DND-41 (cell line): ENCODE results near the gene TCEAL9.

ENCODE experiments used
- ATAC-seq: fragments of 200-7000 bp; cut with Tn5 transposase; 3 replicates; pipeline ENCODE4 v1.9.1; 2021; ENCODE audit warnings: low read depth; ENCODE audit not compliant: insufficient read depth
- DNase-seq: peaks from one replicate; pipeline ENCODE4 v3.0.0-alpha.2; 2020
- H2AFZ ChIP-seq: 2 replicates; pipeline ENCODE4 v1.6.0; 2012; ENCODE audit warnings: low read depth, low read length
- H3K27ac ChIP-seq: 2 replicates; pipeline ENCODE4 v1.5.1; 2012; ENCODE audit warnings: low read length, inconsistent platforms
- H3K27me3 ChIP-seq: fragments of 200-600 bp; sonication (generic); 2 replicates; pipeline ENCODE4 v1.6.0; 2012; ENCODE audit warnings: low read length, mild to moderate bottlenecking, inconsistent platforms; ENCODE audit not compliant: insufficient read depth, poor library complexity
- H3K36me3 ChIP-seq: 2 replicates; pipeline ENCODE4 v1.5.1; 2012; ENCODE audit warnings: low read length, inconsistent platforms; ENCODE audit not compliant: insufficient read depth
- H3K4me1 ChIP-seq: 2 replicates; pipeline ENCODE4 v1.5.1; 2012; ENCODE audit warnings: mild to moderate bottlenecking, low read length; ENCODE audit not compliant: insufficient read depth
- H3K4me2 ChIP-seq: 2 replicates; pipeline ENCODE4 v1.6.0; 2012; ENCODE audit warnings: mild to moderate bottlenecking, moderate library complexity, low read length, inconsistent platforms; ENCODE audit not compliant: insufficient read depth
- H3K4me3 ChIP-seq, 2 experiments: fragments of 200-600 bp in 1 of 2; shearing (Covaris generic) in 1 of 2; 2 replicates each; pipeline ENCODE4 v1.5.1; 2012 to 2016; ENCODE audit warnings: inconsistent platforms in 2 of 2, low read length in 2 of 2, mild to moderate bottlenecking in 2 of 2, low read depth in 1 of 2, moderate library complexity in 1 of 2
- H3K79me2 ChIP-seq: 2 replicates; pipeline ENCODE4 v1.6.0; 2012; ENCODE audit warnings: low read length, inconsistent platforms; ENCODE audit not compliant: insufficient read depth
- H3K9ac ChIP-seq: 2 replicates; pipeline ENCODE4 v1.6.0; 2012; ENCODE audit warnings: low read depth, mild to moderate bottlenecking, inconsistent platforms, low read length, moderate library complexity
- H3K9me3 ChIP-seq: 2 replicates; pipeline ENCODE4 v1.5.1; 2012; ENCODE audit warnings: low read length, moderate library complexity, mild to moderate bottlenecking, inconsistent platforms; ENCODE audit not compliant: insufficient read depth, severe bottlenecking
- H4K20me1 ChIP-seq: 2 replicates; pipeline ENCODE4 v1.6.0; 2012; ENCODE audit warnings: low read length; ENCODE audit not compliant: insufficient read depth
- CTCF ChIP-seq: IDR thresholded peaks from 2 replicates; pipeline ENCODE4 v1.5.1; 2012; ENCODE audit warnings: borderline replicate concordance, low read length, moderate library complexity, mild to moderate bottlenecking; ENCODE audit not compliant: poor library complexity, severe bottlenecking; ENCODE audit errors: extremely low read depth
- EZH2 ChIP-seq: IDR thresholded peaks from 3 replicates; pipeline ENCODE4 v1.6.1; 2012; ENCODE audit warnings: borderline replicate concordance, low read depth, mild to moderate bottlenecking, moderate library complexity, low read length, inconsistent platforms; ENCODE audit not compliant: severe bottlenecking

TCEAL9 gene

GRCh38 chrX:103393487-103393886 lies 37.2 kb downstream of the TCEAL9 start:
- TF ChIP-seq EZH2 (no peak), CTCF (no peak)
- ATAC-seq (no peak), DNase-seq (no peak)
- Histone ChIP-seq H3K27me3 (no peaks in the 10 kb centered on the region), H3K27ac (no peak overlapping the region), H3K9ac (no peak overlapping the region), H3K4me3 (no peak overlapping the region), H4K20me1 (no peaks in the 10 kb centered on the region), H3K4me1 (no peaks in the 10 kb centered on the region), H2AFZ (no peak overlapping the region), H3K79me2 (no peaks in the 10 kb centered on the region), H3K9me3 (no peaks in the 10 kb centered on the region), H3K36me3 (no peaks in the 10 kb centered on the region), H3K4me2 (no peak overlapping the region)

GRCh38 chrX:103396186-103396585 lies 39.9 kb downstream of the TCEAL9 start:
- TF ChIP-seq EZH2 (no peak), CTCF (no peak)
- no peak for DNase-seq

GRCh38 chrX:103396660-103397059 lies 40.4 kb downstream of the TCEAL9 start:
- H4K20me1 ChIP-seq, result no peaks in the 10 kb centered on the region
- no peaks in the 10 kb centered on the region for H3K4me1 ChIP-seq
- no peaks in the 10 kb centered on the region for H3K79me2 ChIP-seq
- TF ChIP-seq CTCF, result no peak
- no peak overlapping the region for H3K9ac ChIP-seq
- H3K4me2 ChIP-seq, result no peak overlapping the region
- H2AFZ ChIP-seq, result no peak overlapping the region
- no peak overlapping the region for H3K4me3 ChIP-seq
- H3K9me3 ChIP-seq, result no peaks in the 10 kb centered on the region
- H3K27me3 ChIP-seq, result no peaks in the 10 kb centered on the region
- H3K27ac ChIP-seq, result no peak overlapping the region
- DNase-seq (no peak), ATAC-seq (no peak)
- H3K36me3 ChIP-seq, result no peaks in the 10 kb centered on the region

More at GRCh38 chrX:103396186-103396585, 39.9 kb downstream of the TCEAL9 start:
- Histone ChIP-seq H3K36me3 (no peaks in the 10 kb centered on the region), H3K9me3 (no peaks in the 10 kb centered on the region), H2AFZ (no peak overlapping the region), H3K79me2 (no peaks in the 10 kb centered on the region), H3K4me3 (no peak overlapping the region), H3K27ac (no peak overlapping the region), H4K20me1 (no peaks in the 10 kb centered on the region), H3K4me2 (no peak overlapping the region), H3K4me1 (no peaks in the 10 kb centered on the region), H3K9ac (no peak overlapping the region), H3K27me3 (no peaks in the 10 kb centered on the region)
- ATAC-seq, result no peak

- Histone ChIP-seq H2AFZ (no peak overlapping the region), H3K27me3 (no peaks in the 10 kb centered on the region), H4K20me1 (no peaks in the 10 kb centered on the region), H3K36me3 (no peaks in the 10 kb centered on the region), H3K4me3 (no peak overlapping the region), H3K4me2 (no peak overlapping the region), H3K27ac (no peak overlapping the region), H3K4me1 (no peaks in the 10 kb centered on the region), H3K9ac (no peak overlapping the region), H3K9me3 (no peaks in the 10 kb centered on the region), H3K79me2 (no peaks in the 10 kb centered on the region)
- no peak for ATAC-seq
- TF ChIP-seq EZH2 (no peak), CTCF (no peak)
- no peak for DNase-seq
These were observed 41.4 kb downstream of the TCEAL9 start for GRCh38 chrX:103397707-103398106.
